GM12878 (cell line): ENCODE measurements around the gene NCOA4. TPM values are rescaled to one million over a fixed set of nuclear protein-coding genes. Genes with fewer than 3 reads are reported as not detected.

Source experiments
- ATF7 ChIP-seq: fragments of 450-650 bp; IDR thresholded peaks from 2 replicates; pipeline ENCODE4 v1.6.1; 2016; ENCODE audit warnings: low read depth, mild to moderate bottlenecking
- BHLHE40 ChIP-seq, 2 experiments: fragments of 450-650 bp in 1 of 2; IDR thresholded peaks; 2 replicates each; pipeline ENCODE4 v1.6.1; 2011 to 2017; ENCODE audit warnings: low read depth in 2 of 2, borderline replicate concordance in 1 of 2, improper control_type of control experiment in 1 of 2, low read length in 1 of 2, mild to moderate bottlenecking in 1 of 2
- BMI1 ChIP-seq: fragments of 450-650 bp; IDR thresholded peaks from 2 replicates; pipeline ENCODE4 v1.6.1; 2016; ENCODE audit warnings: mild to moderate bottlenecking, moderate library complexity, borderline replicate concordance
- CHD4 ChIP-seq: fragments of 200-600 bp; sonication (generic); IDR thresholded peaks from 2 replicates; pipeline ENCODE4 v1.6.1; 2016; ENCODE audit warnings: mild to moderate bottlenecking
- DPF2 ChIP-seq: fragments of 450-650 bp; IDR thresholded peaks from 2 replicates; pipeline ENCODE4 v1.6.1; 2017; ENCODE audit warnings: mild to moderate bottlenecking
- ELK1 ChIP-seq: IDR thresholded peaks from 2 replicates; pipeline ENCODE4 v1.6.1; 2012; ENCODE audit warnings: low read depth, low read length, improper control_type of control experiment
- FOS ChIP-seq: IDR thresholded peaks from 3 replicates; pipeline ENCODE4 v1.6.1; 2011; ENCODE audit warnings: borderline replicate concordance; ENCODE audit not compliant: insufficient read length; ENCODE audit errors: extremely low read depth
- IRF4 ChIP-seq: IDR thresholded peaks from 2 replicates; pipeline ENCODE4 v1.6.1; 2011; ENCODE audit warnings: low read depth, low read length
- KLF5 ChIP-seq: fragments of 450-650 bp; IDR thresholded peaks from 2 replicates; pipeline ENCODE4 v1.6.1; 2014; ENCODE audit warnings: mild to moderate bottlenecking; ENCODE audit not compliant: partially characterized antibody
- MEF2A ChIP-seq: IDR thresholded peaks from 2 replicates; pipeline ENCODE4 v1.6.1; 2011; ENCODE audit warnings: low read depth, mild to moderate bottlenecking, low read length, moderate library complexity; ENCODE audit not compliant: insufficient read depth
- MYB ChIP-seq: fragments of 150-350 bp; IDR thresholded peaks from 2 replicates; pipeline ENCODE4 v1.6.1; 2014; ENCODE audit warnings: mild to moderate bottlenecking, low read depth, low read length, borderline replicate concordance
- MYC ChIP-seq: IDR thresholded peaks from 2 replicates; pipeline ENCODE4 v1.6.1; 2011; ENCODE audit warnings: mild to moderate bottlenecking, low read length, moderate library complexity, inconsistent platforms; ENCODE audit not compliant: insufficient read depth, insufficient replicate concordance, insufficient read length, severe bottlenecking
- NBN ChIP-seq: fragments of 450-650 bp; IDR thresholded peaks from 2 replicates; pipeline ENCODE4 v1.6.1; 2016
- NKRF ChIP-seq: fragments of 450-650 bp; conservative IDR thresholded peaks from 2 replicates; pipeline ENCODE4 v1.6.1; 2017; ENCODE audit warnings: mild to moderate bottlenecking, moderate library complexity
- PKNOX1 ChIP-seq: fragments of 450-650 bp; IDR thresholded peaks from 2 replicates; pipeline ENCODE4 v1.6.1; 2016; ENCODE audit warnings: mild to moderate bottlenecking
- RCOR1 ChIP-seq: conservative IDR thresholded peaks from 2 replicates; pipeline ENCODE4 v1.6.1; 2012; ENCODE audit warnings: low read depth, low read length, improper control_type of control experiment
- SMAD5 ChIP-seq: IDR thresholded peaks from 2 replicates; pipeline ENCODE4 v1.6.1; 2016; ENCODE audit warnings: antibody characterized with exemption, low read depth
- SP1 ChIP-seq: IDR thresholded peaks from one replicate; pipeline ENCODE4 v1.6.1; 2011; ENCODE audit warnings: low read depth, low read length
- SPI1 ChIP-seq: IDR thresholded peaks from 2 replicates; pipeline ENCODE4 v1.6.1; 2011; ENCODE audit warnings: low read depth, mild to moderate bottlenecking, low read length, moderate library complexity, borderline replicate concordance; ENCODE audit not compliant: insufficient read depth
- SREBF1 ChIP-seq: IDR thresholded peaks from 2 replicates; pipeline ENCODE4 v1.6.1; 2012; ENCODE audit warnings: mild to moderate bottlenecking, low read length
- TAF1 ChIP-seq: IDR thresholded peaks from 2 replicates; pipeline ENCODE4 v1.6.1; 2011; ENCODE audit warnings: mild to moderate bottlenecking, low read depth, low read length, borderline replicate concordance
- ZNF207 ChIP-seq: fragments of 450-650 bp; IDR thresholded peaks from 2 replicates; pipeline ENCODE4 v1.6.1; 2014; ENCODE audit warnings: antibody characterized with exemption, mild to moderate bottlenecking, borderline replicate concordance
- ZNF217 ChIP-seq: fragments of 450-650 bp; IDR thresholded peaks from 2 replicates; pipeline ENCODE4 v1.6.1; 2017; ENCODE audit warnings: antibody characterized with exemption, mild to moderate bottlenecking
- ZZZ3 ChIP-seq: IDR thresholded peaks from 2 replicates; pipeline ENCODE4 v1.6.1; 2011; ENCODE audit warnings: low read depth; ENCODE audit not compliant: control insufficient read depth, insufficient read length
- polyA plus RNA-seq, 11 experiments: library from polyadenylated mRNA; depleted of rRNA in 4 of 11; unstranded in 6 of 11; stranded (reverse) in 5 of 11; fragments of >200 nt; fragmentation: Nextera tagmentation in 4 of 11; fragmentation: Illumina TruSeq in 1 of 11; extraction: Ambion mirVana in 4 of 11; extraction: Trizol in 1 of 11; gene quantifications; 1 replicate in 1 of 11; 2 replicates in 10 of 11; pipeline versions ENCODE4 v1.2.1 to v1.2.3, GENCODE V29; 2011 to 2016; ENCODE audit warnings: inconsistent platforms in 2 of 11, missing spikeins in 2 of 11, low read depth in 1 of 11
- total RNA-seq, 4 experiments: library from RNA; depleted of rRNA in 3 of 4; stranded (reverse); fragments of >200 nt in 3 of 4; fragmentation: Illumina TruSeq in 1 of 4; extraction: Trizol in 1 of 4; gene quantifications; 2 replicates each; pipeline versions ENCODE4 v1.2.1 to v1.2.3, GENCODE V29; 2013 to 2021
- TF ChIP-seq, protein P1 (sequence below): IDR thresholded peaks from 2 replicates; pipeline ENCODE4 v1.6.1; 2011; ENCODE audit warnings: low read depth, mild to moderate bottlenecking, low read length, moderate library complexity, borderline replicate concordance; ENCODE audit errors: extremely low read depth

NCOA4 gene
- total and polyA plus RNA-seq, 10 of the 15 experiments (the other 5 are each of a cell fraction or from before 2014, with no cell fraction given) = 57.5 to 119 (median 100) TPM

DNA sequence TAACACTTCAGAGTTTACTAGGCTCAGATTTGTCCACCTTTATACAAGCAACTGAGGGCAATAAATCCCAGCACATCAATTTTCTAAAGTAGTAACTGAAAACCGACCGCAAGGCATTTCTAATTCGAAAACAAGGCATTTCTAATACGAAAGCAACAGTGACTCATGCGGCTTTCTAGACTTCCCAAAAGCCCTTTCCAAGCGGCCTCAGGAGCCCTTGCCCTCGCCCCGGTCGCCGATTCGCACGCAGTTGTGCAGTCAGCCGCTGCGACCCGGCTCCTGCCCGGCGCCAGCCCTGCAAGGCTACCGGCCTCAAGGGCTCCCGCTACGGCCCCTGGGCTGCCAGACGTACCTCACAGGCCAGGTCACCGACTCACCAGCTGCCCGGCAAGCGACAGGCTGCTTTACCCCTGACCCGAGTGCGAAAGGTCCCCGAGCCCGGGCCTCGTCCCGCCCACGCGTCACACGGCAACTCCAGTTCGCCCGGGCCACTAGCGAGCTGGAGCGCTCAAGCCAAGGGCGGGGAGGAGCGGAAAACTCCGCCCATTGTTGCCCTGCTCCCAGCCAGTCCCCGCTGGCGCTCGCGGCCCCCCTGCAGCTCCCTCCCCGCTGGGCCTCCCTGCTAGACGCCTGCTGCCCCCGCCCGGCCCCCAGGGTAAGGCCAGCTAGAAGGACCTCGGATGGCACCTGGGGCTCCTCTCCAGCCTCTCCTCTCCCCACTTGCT is 7.3 kb downstream of the NCOA4 start (continued):
- no peak for TF ChIP-seq SPI1
- no peak for TF ChIP-seq MEF2A
- peak; percentile 48; the same call in 1 of the 2 replicates for TF ChIP-seq NBN
- no peak for TF ChIP-seq ZZZ3
- TF ChIP-seq, protein P1, sequence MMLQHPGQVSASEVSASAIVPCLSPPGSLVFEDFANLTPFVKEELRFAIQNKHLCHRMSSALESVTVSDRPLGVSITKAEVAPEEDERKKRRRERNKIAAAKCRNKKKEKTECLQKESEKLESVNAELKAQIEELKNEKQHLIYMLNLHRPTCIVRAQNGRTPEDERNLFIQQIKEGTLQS = no peak
- peak; percentile 90 for TF ChIP-seq DPF2
- peak in 1 of 2 experiments; percentile 72; a peak in 2 of 4 replicates for TF ChIP-seq BHLHE40 (IDR thresholded peaks at IDR 0.05; ENCODE audit: borderline replicate concordance in 1 of 2, low read depth in 2 of 2, low read length in 1 of 2)
- no peak for TF ChIP-seq SMAD5
- TF ChIP-seq ZNF207 = no peak
- no peak for TF ChIP-seq RCOR1
- no peak for TF ChIP-seq FOS
- no peak for TF ChIP-seq BMI1
- no peak for TF ChIP-seq CHD4
- no peak for TF ChIP-seq ATF7
- TF ChIP-seq ELK1 = no peak
- no peak for TF ChIP-seq TAF1
- peak; percentile 61; the same call in 1 of the 2 replicates for TF ChIP-seq NKRF
- TF ChIP-seq KLF5 = no peak
- TF ChIP-seq SREBF1 = no peak
- no peak for TF ChIP-seq SP1
- TF ChIP-seq MYB = no peak
- no peak for TF ChIP-seq PKNOX1
- no peak for TF ChIP-seq ZNF217
- TF ChIP-seq IRF4 = no peak
- TF ChIP-seq MYC = no peak
